ENCODE results near the gene POC1A. TPM values are rescaled to one million over a fixed set of nuclear protein-coding genes. Genes with fewer than 3 reads are reported as not detected.

Gene POC1A
- total RNA-seq, 1 experiment from 2014 or later, result 43.0 TPM

- H3K9me2 ChIP-seq (replicated peaks; ENCODE audit: low read length), result no peaks in the 10 kb centered on the region
- H3K4me1 ChIP-seq (ENCODE audit: insufficient read depth, low read length), result peaks cover 43% of the 10 kb centered on the region
- H3F3A ChIP-seq (ENCODE audit: low read length, unreplicated experiment), result no peaks in the 10 kb centered on the region
- H2AFZ ChIP-seq (ENCODE audit: low read length), result no peak overlapping the region
- peak overlapping the region; percentile 95 for H3K4me2 ChIP-seq (ENCODE audit: low read length)
- no TSS peak for BruUV-seq (replicated peaks)
- H4K20me1 ChIP-seq (ENCODE audit: low read length), result peaks cover 11% of the 10 kb centered on the region; the same call in 1 of the 2 replicates
- ChIA-PET POLR2A (ENCODE audit: unreplicated experiment) (interaction anchor here (0.5 kb wide), 1 partner anchor 142 kb away, joined by 6 read pairs; no protein-coding TSS in a partner anchor), CTCF (no interaction called here)
- peak overlapping the region; percentile 88 for H3K9ac ChIP-seq (ENCODE audit: low read length)
- peak overlapping the region; percentile 83 for H3K4me3 ChIP-seq (ENCODE audit: low read length)
- peak overlapping the region; percentile 20; the same call in 1 of the 2 replicates for H3K27ac ChIP-seq (ENCODE audit: low read length)
- no peaks in the 10 kb centered on the region for H3K27me3 ChIP-seq (ENCODE audit: low read length)
- H3K36me3 ChIP-seq (ENCODE audit: low read depth, low read length), result peaks cover 35% of the 10 kb centered on the region
- ATAC-seq, result peak; percentile 8
- no peak for DNase-seq
- TF ChIP-seq CTCF (conservative IDR thresholded peaks at IDR 0.05; ENCODE audit: low read depth, low read length), result no peak
- no peak for TF ChIP-seq EZH2 (IDR thresholded peaks at IDR 0.05; ENCODE audit: low read length, unreplicated experiment)
- TF ChIP-seq EZH2phosphoT487 (IDR thresholded peaks at IDR 0.05; ENCODE audit: borderline replicate concordance, low read length), result no peak
- H3K9me3 ChIP-seq (ENCODE audit: low read length), result no peaks in the 10 kb centered on the region
- intact Hi-C loops (cut with micrococcal nuclease), result loop anchor here (2.0 kb wide), 1 partner anchor 44 kb away; the partner anchor contains the start of gene POC1A
- peaks cover 38% of the 10 kb centered on the region for H3K79me2 ChIP-seq (ENCODE audit: low read length)
These were observed 44.7 kb upstream of the POC1A start for GRCh38 chr3:52198643-52199608.

- Histone ChIP-seq H2AFZ (ENCODE audit: low read length) (peak within 1 kb of the TSS; percentile 79), H3K4me2 (ENCODE audit: low read length) (peak within 1 kb of the TSS; percentile 95), H3K27me3 (ENCODE audit: low read length) (no peaks in the 10 kb centered on the region), H3K36me3 (ENCODE audit: low read depth, low read length) (peaks cover 26% of the 10 kb centered on the region), H3K9me2 (replicated peaks; ENCODE audit: low read length) (no peaks in the 10 kb centered on the region), H3K79me2 (ENCODE audit: low read length) (peaks cover 38% of the 10 kb centered on the region), H3K4me3 (ENCODE audit: low read length) (peak within 1 kb of the TSS; percentile 83), H4K20me1 (ENCODE audit: low read length) (peaks cover 11% of the 10 kb centered on the region; the same call in 1 of the 2 replicates), H3K27ac (ENCODE audit: low read length) (peak within 1 kb of the TSS; percentile 31), H3K9ac (ENCODE audit: low read length) (peak within 1 kb of the TSS; percentile 88), H3F3A (ENCODE audit: low read length, unreplicated experiment) (no peaks in the 10 kb centered on the region), H3K4me1 (ENCODE audit: insufficient read depth, low read length) (peaks cover 46% of the 10 kb centered on the region), H3K9me3 (ENCODE audit: low read length) (no peaks in the 10 kb centered on the region)
- ChIA-PET POLR2A (ENCODE audit: unreplicated experiment) (no interaction called here), CTCF (no interaction called here)
- ATAC-seq (peak; percentile 72), DNase-seq (peak; percentile 96)
- intact Hi-C loops (cut with micrococcal nuclease), result loop anchor here (2.0 kb wide), 1 partner anchor 43 kb away; the partner anchor contains the start of gene POC1A
- TF ChIP-seq CTCF (conservative IDR thresholded peaks at IDR 0.05; ENCODE audit: low read depth, low read length) (no peak), EZH2phosphoT487 (IDR thresholded peaks at IDR 0.05; ENCODE audit: borderline replicate concordance, low read length) (no peak), EZH2 (IDR thresholded peaks at IDR 0.05; ENCODE audit: low read length, unreplicated experiment) (no peak)
- BruUV-seq (replicated peaks), result TSS peak; percentile 49
These were observed 43.8 kb upstream of the POC1A start, which contains the start of gene ALAS1 for GRCh38 chr3:52197842-52198625. Gene ALAS1 (plus strand): TSS chr3:52198160. CDS start chr3:52199242, 1,082 bp downstream.
